T-helper 1 cell (primary cell): ENCODE data around the gene SYCE1L.
"Not testable (repeated sequence)": the region's sequence is repeated elsewhere in the genome, so short reads cannot be mapped to it uniquely, and the experiment has no call there.

Experiments used
- DNase-seq, 5 donors: peaks; one replicate each; pipeline ENCODE4 v3.0.0-alpha.2; 2012 to 2020

The SYCE1L gene

DNA sequence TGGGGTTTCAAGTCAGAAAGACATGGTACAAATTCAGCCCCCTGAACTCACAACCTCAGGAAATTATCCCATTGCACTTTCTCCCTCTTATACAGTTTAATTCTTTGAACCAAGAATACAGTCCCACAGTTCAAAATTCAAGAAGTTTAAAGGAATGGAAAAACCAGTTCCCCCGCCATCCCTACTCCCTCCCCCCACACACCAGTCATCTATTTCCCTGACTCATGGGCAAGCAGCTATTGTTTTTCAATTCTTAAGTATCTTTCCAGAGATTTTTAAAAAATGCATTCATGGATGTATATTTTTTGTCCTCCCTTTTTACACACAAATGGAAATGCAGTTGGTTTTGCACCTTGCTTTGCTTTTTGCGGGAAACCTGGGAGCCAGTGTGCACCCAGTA, 7.3 kb downstream of the SYCE1L start:
- no peak for DNase-seq

DNA sequence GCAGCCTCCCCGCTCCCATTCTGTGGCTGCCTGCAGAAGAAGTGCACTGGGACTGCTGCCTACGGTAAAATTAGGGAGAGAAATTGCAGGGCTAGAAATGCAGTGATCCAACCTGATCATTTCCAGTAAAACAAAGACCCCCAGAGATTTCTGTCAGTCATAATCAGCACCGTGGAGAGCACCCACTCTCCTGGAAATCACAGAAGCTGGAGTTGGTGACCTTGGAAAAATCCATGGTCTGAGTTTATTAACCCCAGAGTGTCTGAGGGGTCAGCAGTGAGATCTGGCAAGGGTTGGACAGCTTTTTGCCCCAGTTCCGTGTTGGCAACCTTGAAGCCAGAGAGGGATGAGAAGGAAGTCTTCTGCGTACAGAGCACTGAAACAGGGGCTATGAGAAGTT, 7.8 kb downstream of the SYCE1L start:
- DNase-seq: no peak

DNA sequence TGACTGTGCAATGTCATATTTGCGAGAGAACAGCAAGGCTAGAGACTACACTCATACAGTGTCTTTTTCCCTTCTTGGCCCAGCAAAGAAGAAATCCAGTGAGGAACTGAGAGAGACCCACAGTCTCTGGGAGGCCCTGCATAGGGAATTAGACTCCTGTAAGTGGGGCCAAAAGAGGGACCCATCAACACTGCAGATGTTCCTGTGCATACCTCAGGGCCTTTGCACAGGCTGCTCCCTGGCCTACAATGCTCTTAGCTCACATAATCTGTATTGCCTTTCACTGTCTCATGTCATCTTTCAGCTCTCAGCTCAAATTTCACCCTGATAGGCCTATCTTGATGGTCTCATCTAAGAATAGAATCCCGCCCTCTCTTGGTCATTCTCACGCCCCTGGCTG, 9.2 kb downstream of the SYCE1L start:
- DNase-seq: no peak

DNA sequence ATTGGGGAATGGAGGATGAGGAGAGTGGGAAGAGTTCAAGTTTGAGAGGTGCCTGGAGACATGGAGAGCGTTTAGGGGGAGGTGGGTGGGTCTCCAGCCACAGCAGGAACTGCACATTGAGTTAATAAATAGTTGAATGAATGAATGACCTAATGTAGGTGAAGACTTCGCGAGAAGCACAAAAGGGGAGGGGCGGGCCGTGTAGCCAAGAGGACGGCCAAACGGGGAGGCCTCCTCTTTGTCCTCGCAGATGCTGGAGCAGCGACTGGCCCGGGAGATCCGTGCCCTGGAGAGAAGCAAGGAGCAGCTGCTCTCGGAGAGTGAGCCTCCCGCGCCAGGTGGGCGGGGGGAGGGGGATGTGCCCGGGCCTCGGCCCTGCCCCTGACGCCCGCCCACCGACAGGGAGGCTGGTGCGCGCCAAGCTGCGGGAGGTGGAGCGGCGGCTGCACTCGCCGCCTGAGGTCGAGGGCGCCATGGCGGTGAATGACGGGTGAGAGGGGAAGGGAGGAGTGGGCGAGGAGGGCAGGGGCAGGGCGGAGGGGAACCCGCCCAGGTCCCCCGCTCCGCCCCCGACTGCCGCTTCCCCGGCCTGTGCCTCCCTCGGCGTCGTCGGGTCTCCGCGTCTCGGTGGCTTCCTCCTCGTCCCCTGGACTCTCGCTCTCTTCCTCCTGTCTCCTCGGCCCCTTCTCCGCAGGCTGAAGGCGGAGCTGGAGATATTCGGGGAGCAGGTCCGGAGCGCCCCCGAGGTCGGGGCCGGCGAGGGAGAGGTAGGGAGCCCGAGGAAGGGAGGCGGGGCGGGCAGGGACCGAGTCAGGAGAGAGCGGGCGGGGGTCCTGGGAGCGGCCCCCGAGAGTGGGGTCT, 12.9 kb downstream of the SYCE1L start:
- peak; percentile 53 to 77 (median 67) for DNase-seq

DNA sequence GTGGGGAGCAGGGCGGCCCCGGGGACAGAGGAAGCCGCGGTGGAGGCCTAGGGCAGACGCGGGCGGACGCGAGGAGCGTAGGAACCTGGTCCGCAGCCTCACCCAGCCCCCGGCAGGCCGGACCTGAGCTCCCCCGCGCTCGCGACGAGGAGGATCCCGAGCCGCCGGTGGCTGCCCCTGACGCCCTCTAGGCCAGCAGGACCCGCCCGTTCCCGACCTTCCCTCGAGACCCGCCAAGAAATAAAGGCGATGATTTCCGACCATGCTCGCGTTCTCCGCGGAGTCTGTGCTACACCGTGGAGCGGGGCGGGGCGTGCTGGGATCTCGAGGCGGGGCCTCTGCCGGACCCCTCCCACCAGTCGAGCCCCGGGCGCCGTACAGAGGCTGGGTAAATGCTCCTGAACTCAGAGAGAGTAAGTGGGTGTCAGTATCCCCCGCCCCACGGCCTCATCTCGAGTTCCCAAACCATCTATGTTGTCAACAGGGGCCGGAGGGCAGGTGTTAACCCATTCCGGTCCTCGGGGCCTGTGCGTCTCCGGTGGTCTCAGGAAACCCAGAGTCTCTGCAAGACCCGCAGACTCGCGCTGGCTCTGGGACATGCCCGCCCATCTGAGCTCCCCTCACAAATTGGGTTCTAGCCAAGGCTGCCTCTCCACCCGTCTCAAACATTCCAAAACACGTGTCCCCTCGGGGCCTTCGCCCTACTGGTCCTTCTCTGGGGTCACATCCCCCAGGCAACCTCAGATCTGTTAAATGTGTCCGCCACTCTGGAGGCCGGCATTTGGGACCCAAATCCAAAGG, 13.7 kb downstream of the SYCE1L start:
- peak; percentile 35 to 68 (median 63) for DNase-seq

DNA sequence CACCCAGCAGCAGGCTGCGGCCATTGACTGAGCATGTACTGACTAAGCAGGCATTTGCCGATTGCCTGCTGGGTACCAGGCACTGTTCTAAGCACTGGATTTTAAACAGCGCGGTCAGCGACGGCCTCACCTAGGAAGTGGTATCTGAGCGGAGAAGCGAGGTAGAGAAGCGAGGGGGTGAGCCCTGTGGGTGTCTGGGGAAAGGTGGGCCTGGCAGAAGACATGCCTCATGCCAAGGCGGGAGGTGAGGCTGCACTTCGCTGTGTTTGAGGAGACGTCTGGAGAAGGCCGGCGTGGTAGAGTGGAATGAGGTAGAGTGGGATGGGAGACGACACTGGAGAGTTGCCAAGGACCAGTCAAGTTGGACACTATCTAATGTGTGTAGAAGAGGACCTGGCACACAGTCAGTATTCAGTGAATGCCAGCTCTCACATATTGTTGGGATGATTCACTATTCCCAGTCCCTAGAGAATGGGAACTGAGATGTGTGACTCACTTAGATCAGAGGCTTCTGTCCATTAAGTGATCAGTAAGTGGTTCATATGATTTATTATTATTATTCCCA, 14.4 kb downstream of the SYCE1L start:
- no peak for DNase-seq

DNA sequence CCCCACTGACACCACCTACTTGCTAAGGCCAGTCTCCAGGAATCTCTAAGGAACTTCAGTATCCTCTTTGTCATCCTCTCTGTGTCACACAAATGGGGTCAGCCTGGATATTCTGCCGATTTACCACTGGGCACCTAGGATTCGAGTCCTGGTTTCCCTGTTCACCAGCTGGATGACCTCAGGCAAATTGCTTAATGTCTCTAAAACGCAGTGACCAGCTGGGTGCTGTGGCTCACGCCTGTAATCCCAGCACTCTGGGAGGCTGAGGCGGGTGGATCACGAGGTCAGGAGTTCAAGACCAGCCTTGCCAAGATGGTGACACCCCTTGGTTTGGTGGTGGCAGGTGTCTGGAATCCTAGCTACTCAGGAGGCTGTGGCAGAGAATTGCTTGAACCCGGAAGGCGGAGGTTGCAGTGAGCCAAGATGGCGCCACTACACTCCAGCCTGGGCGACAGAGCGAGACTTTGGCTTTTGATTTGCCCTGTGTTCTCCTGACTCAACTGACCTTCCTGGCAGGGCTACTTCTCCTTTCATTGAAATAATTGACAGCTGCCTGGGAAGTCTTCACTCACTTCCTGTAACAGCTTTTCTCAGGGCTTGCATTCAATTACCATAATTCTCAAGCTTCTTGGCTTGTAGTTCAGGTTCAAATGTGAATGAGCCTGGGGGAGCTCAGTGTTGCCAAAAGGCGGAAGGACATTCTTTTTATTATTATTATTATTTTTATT, 15.4 kb downstream of the SYCE1L start:
- no peak for DNase-seq

DNA sequence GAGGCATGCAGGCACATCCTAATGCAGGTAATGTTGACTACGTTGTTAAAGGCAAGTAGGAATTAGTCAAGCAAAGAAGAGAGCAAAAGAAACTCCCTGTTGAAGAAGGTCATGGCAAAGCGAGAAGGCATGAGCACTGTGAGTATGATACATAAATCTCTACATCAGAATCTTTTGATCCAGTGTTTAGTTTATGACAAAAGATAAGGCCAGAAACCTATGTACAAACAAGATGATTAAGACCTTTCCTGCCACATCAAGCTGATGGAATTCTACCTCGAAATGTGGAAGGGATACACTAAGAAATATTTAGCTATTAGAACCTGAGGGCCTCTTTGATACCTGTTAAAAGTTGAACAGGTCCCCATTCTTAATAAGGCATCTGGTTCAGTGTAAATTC, 20.2 kb downstream of the SYCE1L start:
- no peak for DNase-seq

DNA sequence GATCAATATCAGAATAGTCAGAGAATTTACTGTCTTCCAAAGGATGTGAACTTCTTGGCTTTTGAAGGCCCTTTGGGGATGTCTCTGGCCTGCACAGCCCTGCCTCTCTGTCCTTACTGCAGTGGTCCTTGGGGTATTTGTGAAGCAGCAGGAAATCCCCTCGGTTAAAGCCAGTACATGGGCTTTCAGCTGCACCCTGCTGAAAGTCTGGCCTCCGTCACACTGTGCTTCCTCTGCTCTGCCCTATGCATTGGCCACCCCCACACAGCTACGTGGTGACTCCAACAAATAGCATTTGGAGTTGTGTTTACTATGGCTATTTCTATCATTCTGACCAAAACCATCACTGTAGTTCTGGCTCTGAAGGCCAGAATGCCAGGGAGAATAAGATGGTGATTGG, 21.2 kb downstream of the SYCE1L start:
- no peak for DNase-seq

DNA sequence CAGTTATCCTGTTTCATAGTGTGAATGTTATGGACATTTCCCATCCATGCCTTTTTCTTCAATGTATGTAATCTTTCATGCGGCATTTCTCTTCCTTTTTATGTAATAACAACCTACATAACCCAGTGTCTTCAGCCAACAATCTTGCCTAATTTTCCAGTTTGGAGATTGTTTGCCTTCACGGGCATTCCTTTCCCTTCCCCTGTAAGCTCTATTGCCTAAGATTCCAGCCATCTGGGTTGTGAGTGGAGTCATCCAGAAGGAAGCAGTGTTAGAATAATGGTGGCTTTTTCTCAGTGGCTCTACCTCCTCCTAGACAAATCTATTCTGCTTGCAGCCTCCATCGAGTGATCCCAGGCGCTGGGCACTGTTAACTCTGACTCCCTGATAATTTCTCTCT, 22.3 kb downstream of the SYCE1L start:
- no peak for DNase-seq

DNA sequence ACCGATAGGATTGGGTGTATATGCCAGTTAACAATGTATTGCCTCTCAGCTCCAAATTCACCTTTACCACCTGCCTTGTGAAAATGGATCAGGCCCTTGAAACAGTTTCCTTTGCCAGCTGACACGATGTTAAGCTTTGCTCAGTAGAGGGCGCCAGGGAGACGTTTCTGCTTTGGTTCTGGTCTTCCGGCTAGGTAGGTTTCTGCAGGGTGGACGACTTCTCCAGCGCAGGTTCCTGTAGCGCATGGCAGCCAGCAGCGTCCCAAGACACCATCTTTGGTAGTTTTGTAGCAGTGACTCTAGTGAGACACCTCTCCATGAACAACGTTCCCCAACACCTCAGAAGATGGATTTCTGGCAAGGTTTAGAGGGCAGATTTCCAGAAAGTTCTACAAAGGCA, 24.0 kb downstream of the SYCE1L start:
- peak in 1 of 5 donors; percentile 20 for DNase-seq

DNA sequence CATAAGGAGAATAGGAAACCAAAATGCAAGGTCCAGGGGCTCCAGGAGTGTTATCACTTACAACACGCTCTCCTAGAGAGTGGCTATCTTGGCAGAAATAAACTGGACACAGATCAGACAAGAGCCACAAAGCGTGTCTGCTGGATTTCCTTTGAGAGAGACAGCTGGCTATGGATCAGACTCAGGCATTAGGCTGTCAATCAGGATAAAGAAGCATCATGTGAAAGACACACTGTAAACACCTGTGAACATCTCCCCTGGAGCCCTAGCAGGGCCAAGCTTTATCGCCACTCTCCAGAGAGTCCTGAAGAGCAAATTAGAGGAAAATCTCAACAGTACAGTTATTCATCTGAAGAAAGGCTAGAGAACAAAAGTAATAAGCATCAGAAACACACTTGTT, 26.0 kb downstream of the SYCE1L start:
- DNase-seq: no peak

DNA sequence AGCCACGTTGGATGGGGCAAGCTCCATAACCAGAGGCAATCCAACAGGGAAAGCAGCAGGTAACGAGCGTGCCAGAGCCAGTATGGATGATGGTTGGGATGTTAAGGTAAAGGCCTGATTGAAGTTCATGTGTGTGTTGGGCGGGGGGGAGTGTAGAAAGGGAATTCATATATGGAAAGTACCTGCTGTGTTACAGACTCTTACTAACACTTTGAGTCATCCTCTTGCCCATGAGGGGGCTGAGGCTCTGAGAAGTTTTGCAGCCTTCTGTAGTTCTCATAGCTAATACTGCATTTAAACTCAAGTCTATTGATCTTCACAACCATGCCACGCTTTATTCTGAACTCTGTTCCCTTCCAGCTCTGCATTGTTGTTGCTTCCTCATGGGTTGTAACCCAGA, 28.5 kb downstream of the SYCE1L start:
- DNase-seq: no peak

DNA sequence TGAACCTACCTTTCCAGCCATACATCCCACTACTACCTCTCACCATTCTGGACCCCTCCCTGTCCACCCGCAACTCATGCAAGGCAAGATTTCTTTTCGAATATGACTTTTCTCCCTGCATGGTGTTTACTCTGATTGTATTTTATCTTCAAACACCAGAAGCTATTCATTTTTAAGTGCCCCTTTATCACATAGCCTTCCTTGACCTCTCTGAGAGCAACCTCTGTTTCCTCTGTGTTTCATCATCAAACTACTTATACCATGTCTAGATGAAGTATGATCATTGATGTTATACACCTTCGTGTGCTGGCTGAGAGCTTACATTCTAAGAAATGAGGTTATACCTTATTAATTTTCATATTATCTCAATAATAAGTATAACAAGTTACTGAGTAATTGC, 31.8 kb downstream of the SYCE1L start:
- DNase-seq: no peak

DNA sequence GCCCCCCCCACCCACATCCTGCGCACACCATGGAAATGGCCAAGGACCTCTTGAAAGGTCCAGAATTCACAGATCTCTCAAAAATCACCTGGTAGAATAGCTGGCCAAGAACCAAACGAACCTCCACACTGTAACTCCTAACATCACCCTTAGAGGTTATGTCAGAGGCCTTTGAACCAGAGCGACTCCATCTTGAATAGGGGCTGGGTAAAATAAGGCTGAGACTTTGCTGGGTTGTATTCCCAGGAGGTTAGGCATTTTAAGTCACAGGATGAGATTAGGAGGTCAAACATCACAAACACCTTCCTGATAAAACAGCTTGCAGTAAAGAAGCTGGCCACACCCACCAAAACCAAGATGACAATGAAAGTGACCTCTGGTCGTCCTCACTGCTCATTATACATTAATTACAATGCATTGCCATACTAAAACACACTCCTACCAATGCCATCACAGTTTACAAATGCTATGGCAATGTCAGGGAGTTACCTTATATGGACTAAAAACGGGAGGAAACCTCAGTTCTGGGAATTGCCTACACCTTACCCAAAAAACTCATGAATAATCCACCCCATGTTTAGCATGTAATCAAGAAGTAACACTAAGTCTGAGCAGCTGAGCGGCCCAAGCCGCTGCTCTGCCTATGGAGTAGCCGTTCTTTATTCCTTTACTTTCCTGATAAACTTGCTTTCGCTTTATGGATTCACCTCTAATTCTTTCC, 34.8 kb downstream of the SYCE1L start:
- DNase-seq: no peak

DNA sequence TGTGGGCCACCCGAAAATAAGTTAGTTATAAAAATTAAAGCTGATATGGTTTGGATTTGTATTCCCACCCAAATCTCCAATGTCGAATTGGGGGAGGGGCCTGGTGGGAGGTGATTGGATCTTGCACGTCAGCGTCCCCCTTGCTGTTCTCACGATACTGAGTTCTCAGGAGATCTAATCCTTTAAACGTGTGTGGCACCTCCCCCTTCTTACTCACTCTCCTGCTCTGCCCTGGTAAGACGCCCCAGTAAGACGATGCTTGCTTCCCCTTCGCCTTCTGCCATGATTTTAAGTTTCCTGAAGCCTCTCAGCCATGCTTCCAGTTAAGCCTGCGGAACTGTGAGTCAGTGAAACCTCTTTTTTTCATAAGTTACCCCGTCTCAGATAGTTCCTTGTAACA, 35.4 kb downstream of the SYCE1L start:
- no peak for DNase-seq

DNA sequence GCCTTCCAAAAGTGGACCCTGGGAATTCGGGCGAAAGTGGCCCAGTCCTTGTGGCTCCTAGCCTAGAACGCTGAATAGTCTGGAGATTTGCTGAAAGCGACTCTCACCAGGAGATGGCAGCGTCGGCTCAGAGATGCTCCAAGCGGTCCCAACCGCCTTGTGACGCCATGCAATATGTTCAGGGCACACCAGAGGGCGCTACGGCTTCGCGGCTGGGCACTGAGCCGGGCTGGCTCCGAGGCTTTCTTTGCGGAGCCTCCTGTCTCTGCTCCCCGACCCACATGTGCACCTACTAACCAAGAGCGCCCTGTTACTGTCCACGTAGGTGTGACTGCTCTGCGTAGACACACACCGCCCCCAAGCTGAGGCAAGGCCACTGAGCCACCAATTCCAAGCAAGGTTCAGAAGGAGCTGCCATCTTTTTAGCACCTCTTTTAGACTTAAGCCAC, 36.9 kb downstream of the SYCE1L start:
- DNase-seq: peak; percentile 69 to 83 (median 77)

DNA sequence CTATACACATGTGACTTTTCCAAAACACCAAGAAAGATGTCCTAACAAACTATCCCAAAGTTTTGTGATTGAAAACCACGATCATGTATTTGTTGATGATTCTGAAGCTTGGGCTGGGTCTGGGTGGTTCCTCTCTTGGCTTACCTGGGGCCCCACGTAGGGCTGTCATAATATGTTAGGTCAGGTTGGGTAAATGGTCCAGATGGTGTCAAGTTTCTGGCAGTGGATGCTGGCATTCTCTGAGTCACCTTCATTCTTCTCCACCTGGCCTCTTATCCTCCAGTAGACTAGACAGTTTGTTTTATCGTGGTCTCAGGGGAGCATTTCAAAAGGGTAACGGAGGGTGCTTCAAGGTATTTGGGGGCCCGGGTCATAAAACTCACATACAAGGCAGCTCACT, 39.4 kb downstream of the SYCE1L start:
- DNase-seq: no peak

DNA sequence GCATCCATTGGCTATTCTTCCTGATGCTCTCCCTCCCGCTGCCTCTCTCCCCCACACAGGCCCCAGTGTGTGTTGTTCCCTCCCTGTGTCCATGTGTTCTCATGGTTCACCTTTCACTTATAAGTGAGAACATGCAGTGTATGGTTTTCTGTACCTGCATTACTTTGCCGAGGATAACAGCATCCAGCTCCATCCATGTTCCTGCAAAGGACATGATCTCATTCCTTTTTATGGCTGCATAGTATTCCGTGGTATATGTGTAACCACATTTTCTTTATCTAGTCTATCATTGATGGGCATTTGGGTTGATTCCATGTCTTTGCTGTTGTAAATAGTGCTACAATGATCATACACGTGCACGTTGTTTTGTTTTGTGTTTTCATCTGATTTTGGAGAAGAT, 43.3 kb downstream of the SYCE1L start:
- DNase-seq: not testable (repeated sequence)

DNA sequence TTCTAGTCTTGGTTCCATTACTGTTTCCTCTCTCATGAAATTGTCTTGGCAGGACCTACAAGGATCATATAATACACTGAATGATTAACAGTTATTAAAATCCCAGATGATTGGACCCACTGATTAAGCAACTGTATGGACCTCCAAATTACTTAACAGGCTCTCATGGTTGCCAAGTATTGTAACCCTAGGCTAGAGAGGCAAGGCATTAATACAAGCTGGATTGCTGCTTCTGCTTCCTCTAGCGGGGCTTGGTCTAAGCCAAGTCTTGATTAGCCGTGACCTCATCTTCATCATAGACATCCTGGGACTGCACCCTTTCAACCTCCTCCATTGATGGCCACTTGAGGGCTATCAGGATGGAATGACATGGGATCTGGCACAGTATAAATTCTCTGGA, 46.9 kb downstream of the SYCE1L start:
- no peak for DNase-seq

DNA sequence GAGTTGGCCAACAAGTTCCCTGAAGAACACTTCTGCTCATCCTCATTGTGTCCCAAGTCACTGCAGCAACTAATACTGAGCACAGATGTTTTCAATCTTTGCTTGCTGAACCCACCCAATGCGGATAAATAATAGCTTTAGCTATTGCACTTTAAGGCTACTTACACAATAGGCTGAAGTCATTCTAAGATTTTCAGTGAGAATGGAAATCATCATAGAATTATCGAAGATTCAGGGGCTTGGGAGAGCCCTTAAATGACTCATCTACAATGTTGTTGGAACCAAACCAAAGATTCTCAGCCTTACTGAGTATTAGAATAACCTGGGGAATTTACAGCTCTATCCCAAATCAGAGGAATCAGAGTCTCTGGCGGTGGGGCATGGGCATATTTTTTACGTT, 51.2 kb downstream of the SYCE1L start:
- DNase-seq: no peak
